Left lung (tissue), 10 donors: ENCODE measurements around the gene SDF4. TPM values are rescaled to one million over a fixed set of nuclear protein-coding genes. Genes with fewer than 3 reads are reported as not detected.

Source experiments
- ATAC-seq: fragments of 200-7000 bp; cut with Tn5 transposase; one replicate; pipeline ENCODE4 v1.9.1; 2020; ENCODE audit warnings: moderate library complexity
- DNase-seq, 4 donors: peaks; one replicate each; pipeline ENCODE4 v3.0.0-alpha.2; 2013 to 2020
- H3K27ac ChIP-seq, 2 donors: fragments of 200-600 bp; sonication (generic) in 1 of 2; one replicate each; pipeline versions ENCODE4 v1.5.0 to v1.8.0; 2020 to 2021
- H3K27me3 ChIP-seq, 2 donors: fragments of 200-600 bp; sonication (generic) in 1 of 2; one replicate each; pipeline versions ENCODE4 v1.5.0 to v1.8.0; 2020 to 2021
- H3K36me3 ChIP-seq, 2 donors: fragments of 200-600 bp; sonication (generic) in 1 of 2; one replicate each; pipeline versions ENCODE4 v1.5.0 to v1.8.0; 2020 to 2021
- H3K4me1 ChIP-seq, 2 donors: fragments of 200-600 bp; one replicate each; pipeline ENCODE4 v1.8.0; 2021
- H3K4me3 ChIP-seq, 2 donors: fragments of 200-600 bp; sonication (generic) in 1 of 2; one replicate each; pipeline versions ENCODE4 v1.5.0 to v1.8.0; 2020 to 2021; ENCODE audit warnings: mild to moderate bottlenecking in 1 of 2
- H3K9me3 ChIP-seq, 2 donors: fragments of 200-600 bp; sonication (generic) in 1 of 2; one replicate each; pipeline versions ENCODE4 v1.5.0 to v1.8.0; 2020 to 2021
- intact Hi-C, 2 donors: fragments of 100-400 bp; cut with DNase I; formaldehyde crosslinking; loops; one replicate each; pipeline versions ENCODE4 v1.11.2 to v1.14.2; 2022
- polyA plus RNA-seq, 6 donors: library from polyadenylated mRNA; unstranded; fragments of 120-200 nt; gene quantifications; one replicate each; pipeline ENCODE4 v1.2.1, GENCODE V29; 2013; ENCODE audit not compliant: insufficient read length in 6 of 6
- total RNA-seq, 2 donors: library from RNA; stranded (reverse); fragmentation: NEBNext Ultra II Directional; extraction: Animal tissue kit (Norgen Biotek cat#: 25700); gene quantifications; one replicate each; pipeline ENCODE4 v1.2.1, GENCODE V29; 2021
- TF ChIP-seq, protein P1 (sequence below), 2 donors: fragments of 200-600 bp; sonication (generic) in 1 of 2; IDR thresholded peaks; one replicate each; pipeline versions ENCODE4 v1.5.0 to v1.8.0; 2021; ENCODE audit warnings: antibody characterized with exemption in 2 of 2
- donor health status: DM: no; HTN: yes; CAD: no.
- donor health status: DM: no; HTN: no; CAD: no.

Gene SDF4
- total and polyA plus RNA-seq, 8 donors, result 86.7 to 166 (median 100) TPM

- Histone ChIP-seq H3K27ac (no peak overlapping the region), H3K4me1 (peaks cover 7 to 46% of the 10 kb centered on the region in 2 donors), H3K9me3 (no peaks in the 10 kb centered on the region), H3K27me3 (peaks cover 18 to 85% of the 10 kb centered on the region in 2 donors), H3K4me3 (no peak overlapping the region), H3K36me3 (no peaks in the 10 kb centered on the region)
- TF ChIP-seq, protein P1, sequence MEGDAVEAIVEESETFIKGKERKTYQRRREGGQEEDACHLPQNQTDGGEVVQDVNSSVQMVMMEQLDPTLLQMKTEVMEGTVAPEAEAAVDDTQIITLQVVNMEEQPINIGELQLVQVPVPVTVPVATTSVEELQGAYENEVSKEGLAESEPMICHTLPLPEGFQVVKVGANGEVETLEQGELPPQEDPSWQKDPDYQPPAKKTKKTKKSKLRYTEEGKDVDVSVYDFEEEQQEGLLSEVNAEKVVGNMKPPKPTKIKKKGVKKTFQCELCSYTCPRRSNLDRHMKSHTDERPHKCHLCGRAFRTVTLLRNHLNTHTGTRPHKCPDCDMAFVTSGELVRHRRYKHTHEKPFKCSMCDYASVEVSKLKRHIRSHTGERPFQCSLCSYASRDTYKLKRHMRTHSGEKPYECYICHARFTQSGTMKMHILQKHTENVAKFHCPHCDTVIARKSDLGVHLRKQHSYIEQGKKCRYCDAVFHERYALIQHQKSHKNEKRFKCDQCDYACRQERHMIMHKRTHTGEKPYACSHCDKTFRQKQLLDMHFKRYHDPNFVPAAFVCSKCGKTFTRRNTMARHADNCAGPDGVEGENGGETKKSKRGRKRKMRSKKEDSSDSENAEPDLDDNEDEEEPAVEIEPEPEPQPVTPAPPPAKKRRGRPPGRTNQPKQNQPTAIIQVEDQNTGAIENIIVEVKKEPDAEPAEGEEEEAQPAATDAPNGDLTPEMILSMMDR (IDR thresholded peaks at IDR 0.05), result no peak
- peak in 1 of 4 donors; percentile 60 for DNase-seq
- intact Hi-C loops, result no loop called here
- ATAC-seq, result no peak
These were observed 26.6 kb downstream of the SDF4 start for GRCh38 chr1:1204998-1205768.

- H3K36me3 ChIP-seq, result no peaks in the 10 kb centered on the region
- no peaks in the 10 kb centered on the region for H3K9me3 ChIP-seq
- H3K27me3 ChIP-seq, result peaks cover 18 to 91% of the 10 kb centered on the region in 2 donors
These were observed 27.3 kb downstream of the SDF4 start for GRCh38 chr1:1204425-1204920.

GRCh38 chr1:1203561-1204424, 28.0 kb downstream of the SDF4 start:
- Histone ChIP-seq H3K27me3 (peaks cover 18 to 91% of the 10 kb centered on the region in 2 donors), H3K9me3 (no peaks in the 10 kb centered on the region), H3K27ac (no peak overlapping the region), H3K4me1 (peaks cover 7 to 41% of the 10 kb centered on the region in 2 donors), H3K36me3 (no peaks in the 10 kb centered on the region), H3K4me3 (no peak overlapping the region)
- TF ChIP-seq, protein P1 (IDR thresholded peaks at IDR 0.05), result no peak
- intact Hi-C loops, result no loop called here
- ATAC-seq, result no peak
- DNase-seq, result peak in 1 of 4 donors; percentile 78

More at GRCh38 chr1:1204425-1204920, 27.3 kb downstream of the SDF4 start:
- TF ChIP-seq, protein P1 (IDR thresholded peaks at IDR 0.05), result no peak
- Histone ChIP-seq H3K27ac (no peak overlapping the region), H3K4me1 (peaks cover 7 to 46% of the 10 kb centered on the region in 2 donors), H3K4me3 (no peak overlapping the region)
- no peak for ATAC-seq
- intact Hi-C loops, result no loop called here
- DNase-seq, result peak in 1 of 4 donors; percentile 34

DNA sequence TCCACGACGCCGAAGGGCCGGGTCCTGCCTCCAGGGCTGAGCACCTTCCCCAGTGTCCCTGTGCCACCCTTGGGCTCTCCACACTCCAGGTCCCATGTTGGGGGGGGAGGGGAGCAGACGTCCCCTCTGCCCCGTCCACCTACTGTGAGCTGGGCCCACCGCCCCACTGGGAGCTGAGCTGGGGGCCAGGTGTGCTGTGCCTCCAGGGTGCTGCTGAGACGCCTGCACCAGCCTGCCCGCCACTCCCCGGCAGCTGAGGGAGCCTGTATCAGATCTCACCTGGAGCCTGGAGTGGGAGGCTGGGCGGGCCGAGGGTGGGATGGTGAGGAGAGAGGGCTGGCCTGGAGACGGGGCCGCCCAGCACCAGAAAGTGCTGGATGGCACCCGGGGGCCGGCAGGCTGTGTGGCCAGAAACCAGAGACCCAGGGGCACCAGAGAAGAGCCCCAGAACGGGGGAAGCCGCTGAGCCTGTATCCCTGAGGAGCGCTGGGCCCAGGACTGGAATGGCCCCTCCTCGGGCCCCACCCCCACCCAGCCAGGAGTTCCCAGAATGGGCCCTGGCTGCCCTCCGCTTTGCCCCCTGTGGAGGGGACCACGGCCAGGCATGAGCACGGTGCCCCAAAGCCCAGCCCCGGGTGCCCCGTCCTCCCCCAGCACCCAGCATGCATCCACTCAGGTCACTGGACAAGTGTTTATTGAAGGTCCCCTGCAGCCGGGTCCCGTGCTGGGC, 28.8 kb downstream of the SDF4 start:
- Histone ChIP-seq H3K36me3 (no peaks in the 10 kb centered on the region), H3K4me3 (no peak overlapping the region), H3K27me3 (peaks cover 18 to 88% of the 10 kb centered on the region in 2 donors), H3K4me1 (peaks cover 3 to 33% of the 10 kb centered on the region in 2 donors), H3K27ac (no peak overlapping the region), H3K9me3 (no peaks in the 10 kb centered on the region)
- intact Hi-C loops, result no loop called here
- DNase-seq (peak in 1 of 4 donors; percentile 65), ATAC-seq (no peak)
- TF ChIP-seq, protein P1 (IDR thresholded peaks at IDR 0.05), result no peak
